Naive thymus-derived CD8-positive, alpha-beta T cell (primary cell): ENCODE results near the gene SLC5A5. TPM values are rescaled to one million over a fixed set of nuclear protein-coding genes. Genes with fewer than 3 reads are reported as not detected.

Experiments
- ATAC-seq, 2 donors: fragments of 150-1000 bp; cut with Tn5 transposase in 1 of 2; sonication (Bioruptor Pico), chemical (Tn5 transposase) in 1 of 2; 1 replicate in 1 of 2; 2 replicates in 1 of 2; pipeline ENCODE4 v1.10.0; 2021; ENCODE audit warnings: mild to moderate bottlenecking in 2 of 2, moderate library complexity in 2 of 2
- POLR2A ChIA-PET: fragments of 350-600 bp; sonication (Branson Sonifier 250); formaldehyde crosslinking; loops from one replicate; lab custom pipeline; 2021; ENCODE audit warnings: antibody characterized with exemption; lab: Charles Lee
- DNase-seq, 10 donors: peaks; one replicate each; pipeline versions ENCODE4 v3.0.0 to v3.0.0-alpha.2; 2020 to 2022
- H3K27ac Mint-ChIP-seq, 10 donors: one replicate each; pipeline ENCODE4 v1.8.0; 2020 to 2022; ENCODE audit warnings: mild to moderate bottlenecking in 10 of 10, mixed read lengths in 10 of 10, moderate library complexity in 4 of 10, inconsistent platforms in 1 of 10
- H3K27me3 Mint-ChIP-seq, 5 donors: one replicate each; pipeline ENCODE4 v1.8.0; 2021 to 2022; ENCODE audit warnings: mixed read lengths in 5 of 5
- H3K36me3 Mint-ChIP-seq, 3 donors: one replicate each; pipeline ENCODE4 v1.8.0; 2020 to 2022; ENCODE audit warnings: mixed read lengths in 3 of 3, mild to moderate bottlenecking in 2 of 3, inconsistent platforms in 1 of 3
- H3K4me1 Mint-ChIP-seq, 4 donors: one replicate each; pipeline ENCODE4 v1.8.0; 2021 to 2022; ENCODE audit warnings: mixed read lengths in 4 of 4
- H3K4me3 Mint-ChIP-seq, 10 donors: one replicate each; pipeline ENCODE4 v1.8.0; 2020 to 2022; ENCODE audit warnings: mild to moderate bottlenecking in 10 of 10, mixed read lengths in 10 of 10, moderate library complexity in 6 of 10, inconsistent platforms in 1 of 10
- H3K9me3 Mint-ChIP-seq, 9 donors: one replicate each; pipeline ENCODE4 v1.8.0; 2020 to 2022; ENCODE audit warnings: mixed read lengths in 9 of 9, mild to moderate bottlenecking in 3 of 9, inconsistent platforms in 1 of 9, moderate library complexity in 1 of 9
- polyA plus RNA-seq, 3 donors: library from polyadenylated mRNA; unstranded; fragments of 300-500 nt; fragmentation: Illumina TruSeq; gene quantifications; one replicate each; pipeline ENCODE4 v1.2.3, GENCODE V29; 2021
- total RNA-seq, 8 experiments: library from RNA in 2 of 8; stranded (reverse) in 2 of 8; gene quantifications; one replicate each; pipeline ENCODE4 v1.2.3 and lab custom pipeline; 2021 to 2026

SLC5A5 gene
- total and polyA plus RNA-seq, 5 experiments from 2014 or later, result 0.39 to 2.6 (median 2.2) TPM

DNA sequence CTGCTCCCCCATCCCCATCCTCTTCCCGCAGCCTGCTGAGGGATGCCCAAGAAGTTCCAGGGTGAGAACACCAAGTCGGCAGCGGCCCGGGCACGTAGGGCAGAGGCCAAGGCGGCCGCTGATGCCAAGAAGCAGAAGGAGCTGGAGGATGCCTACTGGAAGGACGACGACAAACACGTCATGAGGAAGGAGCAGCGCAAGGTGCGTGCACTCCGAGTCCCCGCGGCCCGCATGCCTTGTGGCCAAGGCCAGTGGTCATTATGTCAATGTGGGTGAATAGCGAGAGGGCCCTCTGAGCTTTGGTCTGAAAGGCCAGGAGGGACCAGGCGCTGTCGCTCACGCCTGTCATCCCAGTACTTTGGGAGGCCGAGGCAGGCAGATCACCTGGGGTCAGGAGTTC lies 64.6 kb downstream of the SLC5A5 start:
- H3K4me1 Mint-ChIP-seq, result peaks cover 6 to 32% (median 23%) of the 10 kb centered on the region in 4 donors
- POLR2A ChIA-PET, result interaction anchor here (0.6 to 8.5 kb wide), 3 partner anchors 60 to 78 kb away, joined by 3 to 292 read pairs (median 37); partner anchors contain the start of gene RPL18A

GRCh38 chr19:17937371-17937900 lies 65.7 kb downstream of the SLC5A5 start:
- ATAC-seq (no peak), DNase-seq (no peak)
- Mint-ChIP-seq H3K4me1 (peaks cover 6 to 26% (median 18%) of the 10 kb centered on the region in 4 donors), H3K27me3 (no peaks in the 10 kb centered on the region), H3K9me3 (no peaks in the 10 kb centered on the region), H3K4me3 (no peak overlapping the region), H3K36me3 (peaks cover 0 to 16% (median 0%) of the 10 kb centered on the region in 3 donors), H3K27ac (no peak overlapping the region)
- POLR2A ChIA-PET, result interaction anchor here (0.8 to 8.5 kb wide), 7 partner anchors 10 to 79 kb away, joined by 3 to 292 read pairs (median 8); partner anchors contain the start of gene RPL18A

More for the DNA sequence above, 64.6 kb downstream of the SLC5A5 start:
- ATAC-seq (no peak), DNase-seq (no peak)
- H3K9me3 Mint-ChIP-seq, result no peaks in the 10 kb centered on the region
- H3K27ac Mint-ChIP-seq, result no peak overlapping the region
- H3K36me3 Mint-ChIP-seq, result peaks cover 0 to 16% (median 0%) of the 10 kb centered on the region in 3 donors
- H3K4me3 Mint-ChIP-seq, result no peak overlapping the region
- H3K27me3 Mint-ChIP-seq, result no peaks in the 10 kb centered on the region

DNA sequence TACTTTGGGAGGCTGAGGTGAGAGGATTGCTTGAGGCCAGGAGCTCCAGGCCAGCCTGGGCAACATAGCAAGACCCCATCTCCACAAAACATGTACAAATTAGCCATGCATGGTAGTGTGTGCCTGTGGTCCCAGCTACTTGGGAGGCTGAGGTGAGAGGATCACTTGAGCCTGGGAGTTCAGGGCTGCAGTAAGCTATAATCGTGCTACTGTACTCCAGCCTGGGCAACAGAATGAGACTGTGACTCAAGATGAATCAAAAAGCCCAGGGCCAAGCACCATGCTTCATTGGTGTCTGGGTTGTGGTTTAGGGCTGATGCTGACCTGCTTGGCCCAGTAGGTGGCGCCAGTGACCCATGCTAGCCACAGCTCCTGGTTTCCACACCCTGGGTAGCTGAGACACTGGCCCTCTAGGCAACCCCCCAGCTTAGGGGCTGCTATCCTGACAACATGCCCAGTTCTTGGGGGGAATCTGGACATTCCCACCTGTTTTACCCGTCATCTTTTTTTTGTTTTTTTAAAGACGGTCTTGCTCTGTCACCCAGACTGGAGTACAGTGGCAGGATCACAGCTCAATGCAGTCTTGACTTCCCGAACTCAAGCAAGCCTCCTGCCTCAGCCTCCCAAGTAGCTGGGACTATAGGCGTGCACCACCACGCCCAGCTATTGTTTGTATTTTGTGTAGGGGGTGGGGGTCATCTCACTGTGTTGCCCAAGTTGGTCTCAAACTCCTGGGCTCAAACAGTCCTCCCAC lies 66.5 kb downstream of the SLC5A5 start:
- H3K27me3 Mint-ChIP-seq, result no peaks in the 10 kb centered on the region
- H3K27ac Mint-ChIP-seq, result no peak overlapping the region
- H3K4me3 Mint-ChIP-seq, result no peak overlapping the region
- ATAC-seq (peak; percentile 98 to 99), DNase-seq (peak; percentile 71 to 89 (median 80))
- peaks cover 4 to 21% (median 10%) of the 10 kb centered on the region in 4 donors for H3K4me1 Mint-ChIP-seq
- H3K36me3 Mint-ChIP-seq, result peaks cover 0 to 16% (median 0%) of the 10 kb centered on the region in 3 donors
- no peaks in the 10 kb centered on the region for H3K9me3 Mint-ChIP-seq
- POLR2A ChIA-PET, result interaction anchor here (0.8 to 4.8 kb wide), 6 partner anchors 9 to 79 kb away, joined by 3 to 37 read pairs (median 8); partner anchors contain the start of gene RPL18A

- H3K4me3 Mint-ChIP-seq, result no peak overlapping the region
- H3K27me3 Mint-ChIP-seq, result no peaks in the 10 kb centered on the region
- peaks cover 0 to 16% (median 0%) of the 10 kb centered on the region in 3 donors for H3K36me3 Mint-ChIP-seq
- DNase-seq, result no peak
- H3K27ac Mint-ChIP-seq, result no peak overlapping the region
- peaks cover 4 to 16% (median 12%) of the 10 kb centered on the region in 4 donors for H3K4me1 Mint-ChIP-seq
- H3K9me3 Mint-ChIP-seq, result no peaks in the 10 kb centered on the region
- no peak for ATAC-seq
- POLR2A ChIA-PET, result interaction anchor here (0.6 kb wide), 1 partner anchor 146 kb away, joined by 5 read pairs; no protein-coding TSS in a partner anchor
Measured at GRCh38 chr19:17942181-17942580, 70.4 kb downstream of the SLC5A5 start.

DNA sequence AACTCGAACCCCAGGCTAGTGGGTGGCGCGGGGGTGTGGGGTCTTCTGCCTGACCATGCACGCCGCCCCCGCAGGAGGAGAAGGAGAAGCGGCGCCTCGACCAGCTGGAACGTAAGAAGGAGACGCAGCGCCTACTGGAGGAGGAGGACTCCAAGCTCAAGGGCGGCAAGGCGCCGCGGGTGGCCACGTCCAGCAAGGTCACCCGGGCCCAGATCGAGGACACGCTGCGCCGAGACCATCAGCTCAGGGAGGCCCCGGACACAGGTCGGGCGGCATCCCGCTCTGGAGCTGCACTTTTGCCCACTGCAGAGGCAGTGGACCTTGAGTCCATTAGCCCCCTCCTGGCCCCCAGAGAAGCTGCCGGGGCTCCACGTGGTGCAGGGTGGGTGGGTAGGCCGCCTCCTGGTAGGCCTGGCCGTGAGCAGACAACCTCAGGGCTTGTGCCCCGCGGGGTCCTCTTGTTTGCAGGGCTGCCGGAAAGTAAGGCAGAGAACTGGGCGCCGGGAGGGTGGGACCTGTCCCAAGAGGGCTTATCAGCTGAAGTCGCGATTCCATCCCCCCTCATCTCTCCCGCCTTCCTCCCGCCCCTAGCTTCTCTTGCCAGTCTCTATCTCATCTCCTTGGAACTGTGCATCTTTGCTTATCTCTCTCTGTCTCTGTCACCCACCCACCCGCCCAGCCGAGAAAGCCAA lies 71.0 kb downstream of the SLC5A5 start:
- no peak overlapping the region for H3K27ac Mint-ChIP-seq

DNA sequence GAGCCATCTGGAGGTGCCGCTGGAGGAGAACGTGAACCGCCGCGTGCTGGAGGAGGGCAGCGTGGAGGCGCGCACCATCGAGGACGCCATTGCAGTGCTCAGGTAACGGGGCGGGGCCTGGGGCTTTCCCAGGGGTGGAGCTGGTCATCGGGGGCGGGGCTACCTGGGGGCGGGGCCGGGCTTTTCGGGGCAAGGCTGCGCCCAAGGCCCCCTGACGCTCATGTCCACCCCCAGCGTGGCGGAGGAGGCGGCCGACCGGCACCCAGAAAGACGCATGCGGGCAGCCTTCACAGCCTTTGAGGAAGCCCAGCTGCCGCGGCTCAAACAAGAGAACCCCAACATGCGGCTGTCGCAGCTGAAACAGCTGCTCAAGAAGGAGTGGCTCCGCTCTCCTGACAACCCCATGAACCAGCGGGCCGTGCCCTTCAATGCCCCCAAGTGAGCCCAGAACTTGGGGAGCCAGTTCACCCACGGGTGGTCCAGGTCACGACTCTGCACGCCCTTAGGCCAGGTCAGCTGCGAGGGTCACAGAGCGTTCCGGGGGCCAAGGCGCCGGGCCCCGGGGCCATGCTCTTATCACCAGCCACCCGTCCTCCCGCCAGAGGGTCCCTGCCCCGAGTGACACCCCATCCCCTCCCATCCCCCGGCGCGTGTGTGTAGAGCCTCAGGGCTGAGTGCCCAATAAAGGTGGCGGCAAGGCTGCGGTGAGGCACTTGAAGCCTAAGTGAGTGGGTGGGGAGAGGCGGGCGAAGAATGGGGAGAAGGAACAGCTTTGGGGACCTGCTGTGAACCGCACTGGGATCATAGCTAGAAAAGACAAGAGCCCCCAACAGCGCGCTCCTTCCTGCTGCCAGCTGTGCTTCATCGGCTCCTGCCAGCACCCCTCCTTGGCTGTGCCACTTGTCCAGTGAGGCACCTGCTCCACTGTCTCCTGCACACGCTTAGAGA lies 71.8 kb downstream of the SLC5A5 start:
- POLR2A ChIA-PET, result interaction anchor here (0.6 to 2.2 kb wide), 3 partner anchors 11 to 57 kb away, joined by 3 to 11 read pairs (median 4); partner anchors contain the start of gene CCDC124
- peaks cover 0 to 13% (median 0%) of the 10 kb centered on the region in 3 donors for H3K36me3 Mint-ChIP-seq
- H3K9me3 Mint-ChIP-seq, result no peaks in the 10 kb centered on the region
- H3K4me3 Mint-ChIP-seq, result no peak overlapping the region
- no peak overlapping the region for H3K27ac Mint-ChIP-seq
- H3K27me3 Mint-ChIP-seq, result no peaks in the 10 kb centered on the region
- DNase-seq, result no peak
- H3K4me1 Mint-ChIP-seq, result peaks cover 7 to 21% (median 15%) of the 10 kb centered on the region in 4 donors
- ATAC-seq, result no peak

More for the DNA sequence above, 71.0 kb downstream of the SLC5A5 start:
- Mint-ChIP-seq H3K4me1 (peaks cover 7 to 21% (median 16%) of the 10 kb centered on the region in 4 donors), H3K27me3 (no peaks in the 10 kb centered on the region), H3K9me3 (no peaks in the 10 kb centered on the region), H3K4me3 (no peak overlapping the region), H3K36me3 (peaks cover 0 to 16% (median 0%) of the 10 kb centered on the region in 3 donors)
- ATAC-seq (no peak), DNase-seq (no peak)
- POLR2A ChIA-PET, result interaction anchor here (0.9 kb wide), 1 partner anchor 10 kb away, joined by 3 read pairs; the partner anchor contains the start of gene CCDC124

DNA sequence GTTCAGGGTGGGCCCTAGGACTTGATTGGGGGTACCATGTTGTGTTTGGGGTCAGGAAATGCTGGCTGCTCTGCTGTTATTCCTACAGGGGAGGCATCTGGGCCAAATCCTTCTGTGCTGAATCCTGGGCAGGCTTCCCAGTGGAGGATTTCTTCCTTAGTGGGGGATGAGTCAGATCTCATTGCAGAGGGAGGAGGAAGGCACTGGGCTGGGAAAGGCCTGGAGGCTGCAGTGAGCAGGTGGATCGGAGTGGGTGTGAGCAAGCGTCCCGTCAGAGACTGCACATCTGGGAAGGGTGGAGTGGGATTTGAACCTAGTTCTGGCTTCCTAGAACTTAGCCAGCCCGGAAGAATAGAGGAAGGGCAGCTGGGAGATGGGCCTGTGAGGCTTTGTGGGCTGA lies 72.6 kb downstream of the SLC5A5 start:
- H3K36me3 Mint-ChIP-seq, result peaks cover 0 to 12% (median 0%) of the 10 kb centered on the region in 3 donors
- H3K4me1 Mint-ChIP-seq, result peaks cover 9 to 27% (median 21%) of the 10 kb centered on the region in 4 donors
- peaks cover 0 to 6% (median 2%) of the 10 kb centered on the region in 5 donors for H3K27me3 Mint-ChIP-seq
- H3K27ac Mint-ChIP-seq, result no peak overlapping the region
- no peak for ATAC-seq
- POLR2A ChIA-PET, result interaction anchor here (1.8 to 2.2 kb wide), 2 partner anchors 11 to 56 kb away, joined by 6 to 11 read pairs; partner anchors contain the start of gene CCDC124
- no peak for DNase-seq
- peak overlapping the region in 1 of 10 donors; percentile 19 for H3K4me3 Mint-ChIP-seq
- no peaks in the 10 kb centered on the region for H3K9me3 Mint-ChIP-seq

Other genes starting within 250 kb of the SLC5A5 start
- gene UNC13A, start 183.6 kb upstream of the SLC5A5 start, total RNA-seq, result under 1 TPM; 0.03 to 0.10 TPM
- under 1 TPM in 2 of 3 donors, not detected in 1; 0.01 to 0.06 TPM for gene UNC13A, start 183.6 kb upstream of the SLC5A5 start, polyA plus RNA-seq
- 10 to 100 TPM; 50.1 to 54.2 TPM for gene MAP1S, start 152.5 kb upstream of the SLC5A5 start, total RNA-seq
- 10 to 100 TPM; 13.8 to 40.0 (median 18.7) TPM for gene MAP1S, start 152.5 kb upstream of the SLC5A5 start, polyA plus RNA-seq
- 10 to 100 TPM; 94.1 to 99.7 TPM for gene FCHO1, start 120.5 kb upstream of the SLC5A5 start, total RNA-seq
- gene FCHO1, start 120.5 kb upstream of the SLC5A5 start, polyA plus RNA-seq, result 10 to 100 TPM; 11.2 to 31.8 (median 16.4) TPM
- gene B3GNT3, start 76.8 kb upstream of the SLC5A5 start, total RNA-seq, result not detected
- gene B3GNT3, start 76.8 kb upstream of the SLC5A5 start, polyA plus RNA-seq, result under 1 TPM in 2 of 3 donors, not detected in 1; 0.13 to 0.20 TPM
- 1 to 10 TPM; 2.7 to 3.6 TPM for gene INSL3, start 50.4 kb upstream of the SLC5A5 start, total RNA-seq
- 1 to 10 TPM in 2 of 3 donors, under 1 TPM in 1; 0.97 to 3.0 (median 1.9) TPM for gene INSL3, start 50.4 kb upstream of the SLC5A5 start, polyA plus RNA-seq
- gene JAK3, start 24.0 kb upstream of the SLC5A5 start, total RNA-seq, result 100 to 1,000 TPM; 120 to 122 TPM
- gene JAK3, start 24.0 kb upstream of the SLC5A5 start, polyA plus RNA-seq, result 100 to 1,000 TPM in 2 of 3 donors, 10 to 100 TPM in 1; 78.7 to 122 (median 109) TPM
- 1,000 to 10,000 TPM; 2,924 to 2,989 TPM for gene RPL18A, start 12.0 kb upstream of the SLC5A5 start, total RNA-seq
- 1,000 to 10,000 TPM; 3,790 to 4,859 (median 4,546) TPM for gene RPL18A, start 12.0 kb upstream of the SLC5A5 start, polyA plus RNA-seq
- gene CCDC124, start 61.1 kb downstream of the SLC5A5 start, total RNA-seq, result 10 to 100 TPM; 36.2 to 36.9 TPM
- gene CCDC124, start 61.1 kb downstream of the SLC5A5 start, polyA plus RNA-seq, result 10 to 100 TPM; 36.4 to 53.6 (median 43.5) TPM
- gene KCNN1, start 95.2 kb downstream of the SLC5A5 start, total RNA-seq, result not detected
- gene KCNN1, start 95.2 kb downstream of the SLC5A5 start, polyA plus RNA-seq, result not detected
- 100 to 1,000 TPM; 164 to 177 TPM for gene ARRDC2, start 136.2 kb downstream of the SLC5A5 start, total RNA-seq
- 10 to 100 TPM; 29.5 to 56.4 (median 36.1) TPM for gene ARRDC2, start 136.2 kb downstream of the SLC5A5 start, polyA plus RNA-seq
- gene IL12RB1, start 215.0 kb downstream of the SLC5A5 start, total RNA-seq, result 10 to 100 TPM; 18.5 TPM
- gene IL12RB1, start 215.0 kb downstream of the SLC5A5 start, polyA plus RNA-seq, result 10 to 100 TPM; 17.5 to 32.9 (median 24.2) TPM
- 10 to 100 TPM; 44.7 to 44.8 TPM for gene MAST3, start 225.8 kb downstream of the SLC5A5 start, total RNA-seq
- 10 to 100 TPM in 2 of 3 donors, 1 to 10 TPM in 1; 9.4 to 15.7 (median 11.5) TPM for gene MAST3, start 225.8 kb downstream of the SLC5A5 start, polyA plus RNA-seq